Measurements from ENCODE around the gene RRAD.

GRCh38 chr16:66923247-66923731 is 2.0 kb downstream of the RRAD start:
- TF ChIP-seq CTCF (IDR thresholded peaks at IDR 0.05) (no peak), EZH2phosphoT487 (IDR thresholded peaks at IDR 0.05) (no peak), EZH2 (IDR thresholded peaks at IDR 0.05) (no peak)

Measured in neural progenitor cell (in vitro differentiated cells).